Endodermal cell (in vitro differentiated cells): ENCODE data around the gene EIF2AK2. TPM values are rescaled to one million over a fixed set of nuclear protein-coding genes. Genes with fewer than 3 reads are reported as not detected.

Experiments used
- DNase-seq: peaks from one replicate; pipeline ENCODE4 v3.0.0-alpha.2; 2017
- H3K27ac ChIP-seq: 2 replicates; pipeline ENCODE4 v1.5.1; 2013; ENCODE audit warnings: mild to moderate bottlenecking, low read depth, low read length, moderate library complexity
- H3K27me3 ChIP-seq: 2 replicates; pipeline ENCODE4 v1.6.1; 2013; ENCODE audit warnings: mild to moderate bottlenecking, low read length, moderate library complexity; ENCODE audit not compliant: insufficient read depth, control insufficient read depth, poor library complexity, severe bottlenecking
- H3K36me3 ChIP-seq: 2 replicates; pipeline ENCODE4 v1.7.0; 2013; ENCODE audit warnings: mild to moderate bottlenecking, low read length, moderate library complexity; ENCODE audit not compliant: control insufficient read depth, insufficient read depth
- H3K4me1 ChIP-seq: one replicate; pipeline ENCODE4 v1.7.0; 2013; ENCODE audit warnings: low read length; ENCODE audit not compliant: control insufficient read depth, insufficient read depth
- H3K4me3 ChIP-seq: 2 replicates; pipeline ENCODE4 v1.5.1; 2013; ENCODE audit warnings: mild to moderate bottlenecking, low read length, moderate library complexity
- H3K9ac ChIP-seq: 2 replicates; pipeline ENCODE4 v1.6.1; 2013; ENCODE audit warnings: mild to moderate bottlenecking, low read length, moderate library complexity; ENCODE audit not compliant: poor library complexity, severe bottlenecking; ENCODE audit errors: extremely low read depth
- H3K9me3 ChIP-seq: 2 replicates; pipeline ENCODE4 v1.6.1; 2013; ENCODE audit warnings: mild to moderate bottlenecking, low read length, moderate library complexity; ENCODE audit not compliant: control insufficient read depth
- H3K27ac Mint-ChIP-seq: 2 replicates; pipeline ENCODE4 v1.8.0; 2020; ENCODE audit warnings: mixed read lengths
- H3K27me3 Mint-ChIP-seq: 2 replicates; pipeline ENCODE4 v1.8.0; 2021; ENCODE audit warnings: mild to moderate bottlenecking, mixed read lengths; ENCODE audit not compliant: insufficient read depth
- H3K36me3 Mint-ChIP-seq: 2 replicates; pipeline ENCODE4 v1.8.0; 2020; ENCODE audit warnings: low read depth, mixed read lengths
- H3K4me1 Mint-ChIP-seq: 2 replicates; pipeline ENCODE4 v1.8.0; 2020; ENCODE audit warnings: mixed read lengths
- H3K4me3 Mint-ChIP-seq: 2 replicates; pipeline ENCODE4 v1.8.0; 2020; ENCODE audit warnings: mild to moderate bottlenecking, moderate library complexity, mixed read lengths
- H3K9me3 Mint-ChIP-seq: 2 replicates; pipeline ENCODE4 v1.8.0; 2020; ENCODE audit warnings: mild to moderate bottlenecking, mixed read lengths
- CTCF ChIP-seq: fragments of 200-600 bp; sonication (generic); conservative IDR thresholded peaks from 2 replicates; pipeline ENCODE4 v1.5.0; 2021; ENCODE audit warnings: antibody characterized with exemption, mild to moderate bottlenecking
- WGBS, 2 experiments: methylation state at CpG; one replicate each; pipeline versions ENCODE4 v1.1.5 to v1.1.7; 2013; ENCODE audit warnings: missing lambda C conversion rate in 2 of 2, mixed read lengths in 1 of 2; ENCODE audit not compliant: insufficient coverage in 1 of 2, insufficient read length in 1 of 2; 5-methylcytosine and 5-hydroxymethylcytosine counted together
- total RNA-seq, 2 donors: library from RNA; stranded (reverse); fragmentation: NEBNext Ultra II Directional in 1 of 2; extraction: Animal tissue kit (Norgen Biotek cat#: 25700) in 1 of 2; gene quantifications; 2 replicates in 1 of 2; 3 replicates in 1 of 2; pipeline ENCODE4 v1.2.1, GENCODE V29; 2021

The EIF2AK2 gene
- total RNA-seq, 2 donors from 2014 or later = 35.4 to 41.2 TPM

DNA sequence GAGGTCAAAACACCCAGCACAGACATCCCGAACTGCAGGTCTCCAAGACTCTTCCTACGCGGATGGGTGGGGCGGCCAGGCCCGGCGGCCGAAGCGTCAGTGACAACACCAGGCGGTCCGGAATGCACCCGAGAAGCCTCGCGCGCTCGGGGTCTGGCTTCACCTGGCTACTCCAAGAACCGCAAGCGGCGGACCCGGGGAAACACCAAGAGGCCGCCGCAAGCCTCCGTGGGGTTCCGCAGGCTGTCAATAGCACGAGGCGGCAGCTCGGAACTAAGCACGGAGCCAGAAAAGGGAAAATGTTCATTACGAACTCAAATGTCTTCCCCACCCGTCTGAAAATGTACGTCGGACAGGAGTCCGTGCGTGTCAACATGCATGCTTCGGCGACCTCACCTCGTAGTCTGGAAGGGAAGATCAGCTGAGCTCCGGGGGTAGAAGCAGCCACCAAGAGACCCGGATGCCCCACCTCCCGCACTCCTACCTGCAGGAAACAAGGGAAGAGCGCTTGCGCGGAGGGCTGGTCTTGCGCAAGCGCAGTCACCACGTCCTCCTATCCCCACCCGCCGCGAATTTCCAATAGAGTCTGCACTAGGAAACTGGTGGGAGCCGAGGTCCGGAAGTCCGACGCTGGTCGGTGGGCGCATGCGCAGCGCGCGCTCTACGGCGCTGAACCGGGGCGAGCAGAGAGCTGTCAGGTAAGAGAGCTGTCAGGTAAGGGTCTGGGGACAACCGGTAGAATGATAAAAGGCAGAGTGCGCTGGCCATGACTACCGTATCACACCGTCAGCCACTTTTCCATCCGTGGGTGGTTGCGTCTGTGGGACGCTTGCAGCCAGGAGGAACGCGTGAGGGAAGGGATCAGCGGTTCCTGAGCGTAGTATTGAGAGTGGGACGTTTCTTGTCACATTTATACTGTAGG lies 72.6 kb downstream of the EIF2AK2 start, which contains the start of the genes GPATCH11 and HEATR5B:
Gene GPATCH11, plus strand, starts transcription at position 646 of the 922 bp plus-strand sequence. CDS start 3,864 bp downstream, outside the sequence.
Gene HEATR5B, minus strand, starts transcription at position 500 of the 922 bp plus-strand sequence. CDS start 958 bp downstream, outside the sequence.
- H3K27ac ChIP-seq = peak within 1 kb of the TSS; percentile 28
- H3K36me3 Mint-ChIP-seq = peaks cover 25% of the 10 kb centered on the region
- H3K4me1 ChIP-seq = peaks cover 9% of the 10 kb centered on the region
- H3K27me3 ChIP-seq = no peaks in the 10 kb centered on the region
- H3K4me3 ChIP-seq = peak within 1 kb of the TSS; percentile 93
- no peaks in the 10 kb centered on the region for H3K27me3 Mint-ChIP-seq
- H3K27ac Mint-ChIP-seq = no peak within 1 kb of the TSS
- no peaks in the 10 kb centered on the region for H3K9me3 Mint-ChIP-seq
- H3K9ac ChIP-seq = peak within 1 kb of the TSS; percentile 89
- TF ChIP-seq CTCF = no peak
- peaks cover 35% of the 10 kb centered on the region for H3K4me1 Mint-ChIP-seq
- peaks cover 36% of the 10 kb centered on the region for H3K36me3 ChIP-seq
- 0% methylated on average over 34 to 74 of the region's 74 CpGs for WGBS, 2 experiments
- peaks cover 8% of the 10 kb centered on the region for H3K9me3 ChIP-seq
- DNase-seq = peak; percentile 99
- no peak within 1 kb of the TSS for H3K4me3 Mint-ChIP-seq

- Histone ChIP-seq H3K27ac (no peak overlapping the region), H3K9me3 (peaks cover 8% of the 10 kb centered on the region), H3K9ac (no peak overlapping the region), H3K4me3 (no peak overlapping the region), H3K27me3 (no peaks in the 10 kb centered on the region), H3K36me3 (peaks cover 59% of the 10 kb centered on the region), H3K4me1 (no peaks in the 10 kb centered on the region)
- H3K9me3 Mint-ChIP-seq = no peaks in the 10 kb centered on the region
- peaks cover 43% of the 10 kb centered on the region for H3K36me3 Mint-ChIP-seq
- no peaks in the 10 kb centered on the region for H3K27me3 Mint-ChIP-seq
- no peak overlapping the region for H3K27ac Mint-ChIP-seq
- TF ChIP-seq CTCF = no peak
- H3K4me3 Mint-ChIP-seq = no peak overlapping the region
- DNase-seq = no peak
- H3K4me1 Mint-ChIP-seq = peaks cover 23% of the 10 kb centered on the region
- WGBS, 2 experiments = 89% methylated on average over 1 to 3 of the region's 3 CpGs
Observed at GRCh38 chr2:37080689-37081088, 76.1 kb downstream of the EIF2AK2 start.

- WGBS, 2 experiments = 92 to 100% methylated on average over 2 of the region's 2 CpGs
- Histone ChIP-seq H3K9me3 (peaks cover 11% of the 10 kb centered on the region), H3K9ac (no peak overlapping the region), H3K4me3 (no peak overlapping the region), H3K27me3 (no peaks in the 10 kb centered on the region), H3K27ac (no peak overlapping the region), H3K36me3 (peaks cover 63% of the 10 kb centered on the region), H3K4me1 (no peaks in the 10 kb centered on the region)
- H3K27me3 Mint-ChIP-seq = no peaks in the 10 kb centered on the region
- H3K36me3 Mint-ChIP-seq = peaks cover 47% of the 10 kb centered on the region
- no peak for DNase-seq
- no peak overlapping the region for H3K27ac Mint-ChIP-seq
- peaks cover 23% of the 10 kb centered on the region for H3K4me1 Mint-ChIP-seq
- H3K4me3 Mint-ChIP-seq = no peak overlapping the region
- TF ChIP-seq CTCF = no peak
- H3K9me3 Mint-ChIP-seq = no peaks in the 10 kb centered on the region
Observed at GRCh38 chr2:37080266-37080665, 76.5 kb downstream of the EIF2AK2 start.
